MCF 10A (cell line): ENCODE measurements around the gene NANOS2. TPM values are rescaled to one million over a fixed set of nuclear protein-coding genes. Genes with fewer than 3 reads are reported as not detected.

ENCODE experiments used
- BruUV-seq: library from RNA; stranded (reverse); fragments of 400-500 nt; replicated peaks from 2 replicates; lab custom pipeline; 2021; lab: Mats Ljungman, UMichigan
- CTCF ChIA-PET: fragments of 300-600 bp; sonication (Branson Sonifier 250); formaldehyde crosslinking; extraction: SDS; loops from one replicate; lab custom pipeline; 2021; ENCODE audit warnings: antibody characterized with exemption, inconsistent platforms; lab: Yijun Ruan, JAX
- POLR2A ChIA-PET: fragments of 300-600, 350-650 bp; sonication (Branson Sonifier 250); formaldehyde crosslinking; extraction: SDS; loops from one replicate; lab custom pipeline; 2020; ENCODE audit warnings: antibody characterized with exemption, inconsistent platforms; lab: Yijun Ruan, JAX
- DNase-seq: peaks from one replicate; pipeline ENCODE4 v3.0.0-alpha.2; 2018; ENCODE audit not compliant: unreplicated experiment
- H3K27ac Mint-ChIP-seq: one replicate; pipeline ENCODE4 v1.8.0; 2022; ENCODE audit warnings: mild to moderate bottlenecking, low read depth, mixed read lengths; ENCODE audit not compliant: unreplicated experiment
- H3K27me3 Mint-ChIP-seq: one replicate; pipeline ENCODE4 v1.8.0; 2022; ENCODE audit warnings: mixed read lengths; ENCODE audit not compliant: insufficient read depth, unreplicated experiment
- H3K36me3 Mint-ChIP-seq: one replicate; pipeline ENCODE4 v1.8.0; 2022; ENCODE audit warnings: mild to moderate bottlenecking, moderate library complexity, mixed read lengths; ENCODE audit not compliant: insufficient read depth, unreplicated experiment
- H3K4me1 Mint-ChIP-seq: one replicate; pipeline ENCODE4 v1.8.0; 2022; ENCODE audit warnings: mixed read lengths; ENCODE audit not compliant: insufficient read depth, unreplicated experiment
- H3K4me3 Mint-ChIP-seq: one replicate; pipeline ENCODE4 v1.8.0; 2022; ENCODE audit warnings: mild to moderate bottlenecking, moderate library complexity, mixed read lengths; ENCODE audit not compliant: unreplicated experiment
- H3K9me3 Mint-ChIP-seq: one replicate; pipeline ENCODE4 v1.8.0; 2022; ENCODE audit warnings: mixed read lengths; ENCODE audit not compliant: unreplicated experiment
- intact Hi-C: fragments of 100-400 bp; cut with micrococcal nuclease; formaldehyde crosslinking; loops from 2 replicates; pipeline ENCODE4 v1.14.1; 2022
- total RNA-seq: library from RNA; stranded (reverse); gene quantifications from 2 replicates; pipeline ENCODE4 v1.2.3, GENCODE V29; 2022
- TF ChIP-seq, protein P1 (sequence below): fragments of 200-600 bp; IDR thresholded peaks from one replicate; pipeline ENCODE4 v1.8.0; 2022; ENCODE audit warnings: antibody characterized with exemption, mild to moderate bottlenecking; ENCODE audit not compliant: unreplicated experiment

Gene NANOS2
- total RNA-seq, 1 experiment from 2014 or later = not detected

DNA sequence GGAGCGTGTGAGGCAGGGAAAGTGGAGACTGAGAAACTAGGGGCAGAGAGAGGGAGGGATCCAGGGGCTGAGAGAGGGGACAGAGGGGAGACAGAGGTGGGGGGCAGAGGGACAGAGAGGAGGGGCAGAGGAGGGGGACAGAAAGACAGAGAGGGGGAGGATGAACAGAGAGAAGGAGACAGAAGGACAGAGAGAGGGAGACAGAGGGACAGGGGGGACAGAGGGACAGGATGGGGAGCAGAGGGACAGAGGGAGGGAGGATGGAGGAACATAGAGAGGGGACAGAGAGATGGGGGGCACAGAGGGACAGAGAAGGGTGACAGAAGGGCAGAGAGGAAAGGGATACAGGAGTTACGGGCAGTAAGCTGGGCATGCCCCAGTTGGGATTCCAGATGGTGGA, 14.7 kb upstream of the NANOS2 start:
- no TSS peak for BruUV-seq
- no peak overlapping the region for H3K4me3 Mint-ChIP-seq
- intact Hi-C loops = no loop called here
- TF ChIP-seq, protein P1, sequence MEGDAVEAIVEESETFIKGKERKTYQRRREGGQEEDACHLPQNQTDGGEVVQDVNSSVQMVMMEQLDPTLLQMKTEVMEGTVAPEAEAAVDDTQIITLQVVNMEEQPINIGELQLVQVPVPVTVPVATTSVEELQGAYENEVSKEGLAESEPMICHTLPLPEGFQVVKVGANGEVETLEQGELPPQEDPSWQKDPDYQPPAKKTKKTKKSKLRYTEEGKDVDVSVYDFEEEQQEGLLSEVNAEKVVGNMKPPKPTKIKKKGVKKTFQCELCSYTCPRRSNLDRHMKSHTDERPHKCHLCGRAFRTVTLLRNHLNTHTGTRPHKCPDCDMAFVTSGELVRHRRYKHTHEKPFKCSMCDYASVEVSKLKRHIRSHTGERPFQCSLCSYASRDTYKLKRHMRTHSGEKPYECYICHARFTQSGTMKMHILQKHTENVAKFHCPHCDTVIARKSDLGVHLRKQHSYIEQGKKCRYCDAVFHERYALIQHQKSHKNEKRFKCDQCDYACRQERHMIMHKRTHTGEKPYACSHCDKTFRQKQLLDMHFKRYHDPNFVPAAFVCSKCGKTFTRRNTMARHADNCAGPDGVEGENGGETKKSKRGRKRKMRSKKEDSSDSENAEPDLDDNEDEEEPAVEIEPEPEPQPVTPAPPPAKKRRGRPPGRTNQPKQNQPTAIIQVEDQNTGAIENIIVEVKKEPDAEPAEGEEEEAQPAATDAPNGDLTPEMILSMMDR = no peak
- no peak for DNase-seq
- CTCF ChIA-PET = no interaction called here
- peaks cover 17% of the 10 kb centered on the region for H3K4me1 Mint-ChIP-seq
- H3K9me3 Mint-ChIP-seq = no peaks in the 10 kb centered on the region
- H3K27ac Mint-ChIP-seq = no peak overlapping the region
- POLR2A ChIA-PET = no interaction called here
- H3K36me3 Mint-ChIP-seq = no peaks in the 10 kb centered on the region
- H3K27me3 Mint-ChIP-seq = peaks cover 11% of the 10 kb centered on the region

DNA sequence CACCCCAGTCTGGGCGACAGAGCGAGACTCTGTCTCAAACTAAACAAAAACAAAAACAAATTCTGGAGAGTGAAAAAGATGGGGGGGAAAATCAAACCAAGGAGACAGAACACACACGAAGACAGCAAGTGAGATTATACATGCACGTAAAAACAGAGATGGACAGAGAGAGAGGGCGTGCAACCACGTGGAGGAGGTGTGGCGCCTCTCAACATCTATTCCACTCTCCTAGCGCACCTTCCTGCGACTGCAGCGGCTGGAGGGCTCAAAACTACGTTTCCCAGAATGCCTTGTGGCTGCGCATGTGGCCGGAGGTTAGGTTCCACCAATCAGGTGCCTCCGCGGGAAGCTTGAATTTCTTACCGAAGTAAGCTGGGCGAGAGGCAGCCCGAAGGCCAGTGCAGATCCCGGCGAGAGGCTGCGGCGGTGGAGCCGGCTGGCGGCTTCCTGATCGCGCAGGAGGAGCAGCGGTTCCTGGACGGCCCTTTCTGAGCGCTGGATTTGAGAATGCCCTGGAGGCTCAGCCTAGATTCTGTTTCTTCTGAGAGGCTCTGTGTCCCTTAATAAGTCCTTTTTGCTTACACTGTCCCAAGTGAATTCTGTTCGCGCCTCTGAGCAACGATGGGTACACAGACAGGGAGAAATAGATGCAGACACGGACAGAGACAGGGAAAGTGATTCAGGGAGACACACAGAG, 13.1 kb upstream of the NANOS2 start:
- POLR2A ChIA-PET = interaction anchor here (0.6 to 1.4 kb wide), 4 partner anchors 9 to 58 kb away, joined by 3 to 5 read pairs (median 4); partner anchors contain the start of gene MYPOP
- Mint-ChIP-seq H3K4me1 (peaks cover 17% of the 10 kb centered on the region), H3K27me3 (peaks cover 11% of the 10 kb centered on the region), H3K9me3 (no peaks in the 10 kb centered on the region), H3K27ac (no peak overlapping the region), H3K4me3 (peak overlapping the region; percentile 32), H3K36me3 (no peaks in the 10 kb centered on the region)
- DNase-seq = peak; percentile 96
- BruUV-seq = no TSS peak
- intact Hi-C loops = no loop called here
- CTCF ChIA-PET = interaction anchor here (0.7 to 0.9 kb wide), 2 partner anchors 74 to 83 kb away, joined by 3 to 4 read pairs; no protein-coding TSS in a partner anchor
- TF ChIP-seq, protein P1 = no peak

DNA sequence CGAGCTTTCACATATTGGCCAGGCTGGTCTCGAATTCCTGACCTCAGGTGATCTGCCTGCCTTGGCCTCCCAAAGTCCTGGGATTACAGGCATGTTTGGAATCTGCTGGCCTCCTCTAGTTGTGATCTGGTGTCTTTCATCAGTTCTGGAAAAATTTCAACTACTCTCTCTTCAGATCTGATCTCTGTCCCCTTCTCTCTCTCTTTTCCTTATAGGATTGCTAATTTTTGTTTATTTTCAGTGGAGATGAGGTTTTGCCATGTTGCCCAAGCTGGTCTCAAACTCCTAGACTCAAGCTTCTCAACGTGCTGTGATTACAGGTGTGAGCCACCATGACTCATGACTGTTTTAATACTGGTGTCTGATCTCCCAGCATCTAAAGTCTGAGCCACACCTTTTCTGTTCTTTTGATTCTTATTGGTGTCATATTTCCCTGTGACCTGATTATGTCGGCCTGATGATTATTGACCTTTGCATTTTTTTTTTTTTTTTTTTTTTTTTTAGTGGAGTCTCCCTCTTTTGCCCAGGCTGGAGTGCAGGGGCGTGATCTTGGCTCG, 10.4 kb upstream of the NANOS2 start:
- no peaks in the 10 kb centered on the region for H3K9me3 Mint-ChIP-seq
- intact Hi-C loops = no loop called here
- DNase-seq = no peak
- CTCF ChIA-PET = no interaction called here
- no TSS peak for BruUV-seq
- POLR2A ChIA-PET = interaction anchor here (0.7 kb wide), 1 partner anchor 70 kb away, joined by 4 read pairs; the partner anchor contains the start of gene CCDC61
- peaks cover 17% of the 10 kb centered on the region for H3K4me1 Mint-ChIP-seq
- TF ChIP-seq, protein P1 = no peak
- H3K27me3 Mint-ChIP-seq = peaks cover 7% of the 10 kb centered on the region
- H3K27ac Mint-ChIP-seq = no peak overlapping the region
- H3K36me3 Mint-ChIP-seq = no peaks in the 10 kb centered on the region
- H3K4me3 Mint-ChIP-seq = no peak overlapping the region

DNA sequence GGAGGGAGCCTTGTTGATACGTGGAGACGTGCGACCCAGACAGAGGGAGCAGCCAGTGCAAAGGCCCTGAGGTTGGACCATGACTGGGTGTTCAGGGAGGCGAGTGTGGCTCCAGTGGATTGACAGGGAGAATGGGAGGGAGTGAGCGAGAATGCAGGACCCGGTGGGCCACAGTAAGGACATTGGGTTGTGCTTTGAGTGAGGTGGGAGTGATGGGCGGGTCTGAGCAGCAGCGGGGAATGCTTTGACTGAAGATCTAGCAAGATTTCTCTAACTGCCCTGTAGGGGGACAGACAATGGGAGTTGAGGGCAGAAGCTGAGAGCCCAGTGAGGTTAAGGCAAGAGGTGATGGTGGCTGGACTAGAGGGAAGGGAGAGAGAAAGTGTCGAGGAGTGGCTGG, 7.7 kb upstream of the NANOS2 start:
- Mint-ChIP-seq H3K4me1 (peaks cover 6% of the 10 kb centered on the region), H3K4me3 (no peak overlapping the region), H3K36me3 (no peaks in the 10 kb centered on the region), H3K9me3 (no peaks in the 10 kb centered on the region), H3K27me3 (peaks cover 15% of the 10 kb centered on the region), H3K27ac (no peak overlapping the region)
- TF ChIP-seq, protein P1 = no peak
- DNase-seq = no peak
- no TSS peak for BruUV-seq
- intact Hi-C loops = no loop called here
- CTCF ChIA-PET = no interaction called here
- POLR2A ChIA-PET = no interaction called here
